Measurements from ENCODE around the gene ALK. TPM values are rescaled to one million over a fixed set of nuclear protein-coding genes. Genes with fewer than 3 reads are reported as not detected.

The ALK gene
- total RNA-seq, 1 experiment from 2014 or later: 0.07 TPM

GRCh38 chr2:29263886-29264285 is 657.5 kb downstream of the ALK start:
- Mint-ChIP-seq H3K36me3 (ENCODE audit: insufficient read depth, unreplicated experiment) (peaks cover 6% of the 10 kb centered on the region), H3K27ac (ENCODE audit: low read depth, unreplicated experiment) (no peak overlapping the region), H3K4me3 (ENCODE audit: unreplicated experiment) (no peak overlapping the region), H3K9me3 (ENCODE audit: unreplicated experiment) (no peaks in the 10 kb centered on the region), H3K27me3 (ENCODE audit: insufficient read depth, unreplicated experiment) (no peaks in the 10 kb centered on the region), H3K4me1 (ENCODE audit: insufficient read depth, unreplicated experiment) (peaks cover 19% of the 10 kb centered on the region)
- no TSS peak for BruUV-seq (replicated peaks)
- POLR2A ChIA-PET: no interaction called here
- intact Hi-C loops (cut with micrococcal nuclease): no loop called here
- CTCF ChIA-PET: no interaction called here
- DNase-seq (ENCODE audit: unreplicated experiment): no peak
- no peak for TF ChIP-seq CTCF (IDR thresholded peaks at IDR 0.05; ENCODE audit: unreplicated experiment)

- CTCF ChIA-PET: interaction anchor here (1.2 kb wide), 1 partner anchor 101 kb away, joined by 3 read pairs; no protein-coding TSS in a partner anchor
- peaks cover 6% of the 10 kb centered on the region for H3K36me3 Mint-ChIP-seq (ENCODE audit: insufficient read depth, unreplicated experiment)
- no peak for TF ChIP-seq CTCF (IDR thresholded peaks at IDR 0.05; ENCODE audit: unreplicated experiment)
Measured at GRCh38 chr2:29262681-29263260, 658.6 kb downstream of the ALK start.

GRCh38 chr2:29261003-29261402 is 660.4 kb downstream of the ALK start:
- ChIA-PET CTCF (interaction anchor here (2.1 kb wide), 1 partner anchor 22 kb away, joined by 4 read pairs; no protein-coding TSS in a partner anchor), POLR2A (interaction anchor here (0.6 to 2.0 kb wide), 3 partner anchors 12 to 552 kb away, joined by 4 read pairs; no protein-coding TSS in a partner anchor)
- H3K4me1 Mint-ChIP-seq (ENCODE audit: insufficient read depth, unreplicated experiment): peaks cover 19% of the 10 kb centered on the region
- DNase-seq (ENCODE audit: unreplicated experiment): no peak
- peak overlapping the region; percentile 89 for H3K27ac Mint-ChIP-seq (ENCODE audit: low read depth, unreplicated experiment)
- peaks cover 6% of the 10 kb centered on the region for H3K36me3 Mint-ChIP-seq (ENCODE audit: insufficient read depth, unreplicated experiment)
- no peaks in the 10 kb centered on the region for H3K9me3 Mint-ChIP-seq (ENCODE audit: unreplicated experiment)
- H3K27me3 Mint-ChIP-seq (ENCODE audit: insufficient read depth, unreplicated experiment): no peaks in the 10 kb centered on the region
- H3K4me3 Mint-ChIP-seq (ENCODE audit: unreplicated experiment): no peak overlapping the region
- intact Hi-C loops (cut with micrococcal nuclease): no loop called here
- no TSS peak for BruUV-seq (replicated peaks)
- no peak for TF ChIP-seq CTCF (IDR thresholded peaks at IDR 0.05; ENCODE audit: unreplicated experiment)

More at GRCh38 chr2:29262681-29263260, 658.6 kb downstream of the ALK start:
- H3K4me1 Mint-ChIP-seq (ENCODE audit: insufficient read depth, unreplicated experiment): peaks cover 19% of the 10 kb centered on the region
- POLR2A ChIA-PET: no interaction called here
- no TSS peak for BruUV-seq (replicated peaks)
- no peaks in the 10 kb centered on the region for H3K27me3 Mint-ChIP-seq (ENCODE audit: insufficient read depth, unreplicated experiment)
- intact Hi-C loops (cut with micrococcal nuclease): no loop called here
- no peak overlapping the region for H3K27ac Mint-ChIP-seq (ENCODE audit: low read depth, unreplicated experiment)
- DNase-seq (ENCODE audit: unreplicated experiment): no peak
- no peak overlapping the region for H3K4me3 Mint-ChIP-seq (ENCODE audit: unreplicated experiment)
- H3K9me3 Mint-ChIP-seq (ENCODE audit: unreplicated experiment): no peaks in the 10 kb centered on the region

- no peaks in the 10 kb centered on the region for H3K27me3 Mint-ChIP-seq (ENCODE audit: insufficient read depth, unreplicated experiment)
- TF ChIP-seq CTCF (IDR thresholded peaks at IDR 0.05; ENCODE audit: unreplicated experiment): no peak
- peaks cover 6% of the 10 kb centered on the region for H3K36me3 Mint-ChIP-seq (ENCODE audit: insufficient read depth, unreplicated experiment)
- intact Hi-C loops (cut with micrococcal nuclease): no loop called here
- CTCF ChIA-PET: interaction anchor here (0.5 to 2.1 kb wide), 4 partner anchors 22 to 423 kb away, joined by 3 to 4 read pairs (median 3); no protein-coding TSS in a partner anchor
- BruUV-seq (replicated peaks): no TSS peak
- peak overlapping the region; percentile 20 for H3K4me3 Mint-ChIP-seq (ENCODE audit: unreplicated experiment)
- POLR2A ChIA-PET: interaction anchor here (0.6 to 2.0 kb wide), 7 partner anchors 13 to 877 kb away, joined by 3 to 5 read pairs (median 3); no protein-coding TSS in a partner anchor
- no peaks in the 10 kb centered on the region for H3K9me3 Mint-ChIP-seq (ENCODE audit: unreplicated experiment)
- peak; percentile 74 for DNase-seq (ENCODE audit: unreplicated experiment)
- peak overlapping the region; percentile 89 for H3K27ac Mint-ChIP-seq (ENCODE audit: low read depth, unreplicated experiment)
- H3K4me1 Mint-ChIP-seq (ENCODE audit: insufficient read depth, unreplicated experiment): peaks cover 19% of the 10 kb centered on the region
Measured at GRCh38 chr2:29260142-29260772, 661.1 kb downstream of the ALK start.

Data from MCF 10A (cell line).